ENCODE data around the gene PLSCR3.

PLSCR3 gene

DNA sequence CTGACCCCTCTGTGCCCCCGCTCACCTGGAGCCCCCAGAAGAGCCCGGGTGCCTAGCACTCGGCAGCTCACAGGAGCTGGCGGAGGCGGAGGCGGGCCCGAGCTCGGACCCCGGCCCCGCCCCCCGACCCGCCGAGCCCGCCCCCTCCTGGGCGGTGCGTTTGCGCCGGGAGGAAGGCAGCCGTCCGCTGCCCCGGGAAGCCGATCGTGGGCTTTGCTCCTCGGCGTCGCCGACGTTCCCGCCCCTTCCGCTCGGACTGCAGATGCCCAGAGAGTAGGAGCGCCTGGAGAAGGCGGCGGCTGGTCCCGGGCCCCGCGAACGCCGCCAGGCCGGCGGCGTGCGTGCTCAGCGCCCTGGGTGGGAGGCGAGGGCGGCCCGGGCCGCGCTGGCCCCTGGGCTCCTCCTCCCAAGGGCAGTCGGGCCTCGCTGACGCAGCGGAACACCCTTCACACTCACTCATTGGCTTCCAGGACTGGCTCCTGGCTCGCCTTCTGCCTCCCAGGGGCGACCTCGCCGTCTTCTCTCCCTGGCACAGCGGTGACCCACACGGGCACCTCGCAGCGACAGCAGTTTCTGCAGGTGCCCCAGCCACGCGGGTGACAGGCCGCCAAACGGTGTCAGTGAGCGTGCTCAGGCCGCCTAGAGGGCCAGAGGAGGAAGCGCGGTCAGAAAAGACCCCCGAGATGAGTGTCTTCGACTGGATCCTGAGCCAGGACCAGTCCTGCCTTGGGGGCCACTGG, at the start of gene PLSCR3:
Gene PLSCR3 (minus strand): TSS at position 74 of the 740 bp plus-strand sequence. CDS start 415 bp downstream, outside the sequence.
- DNase-seq, result peak; percentile 81

DNA sequence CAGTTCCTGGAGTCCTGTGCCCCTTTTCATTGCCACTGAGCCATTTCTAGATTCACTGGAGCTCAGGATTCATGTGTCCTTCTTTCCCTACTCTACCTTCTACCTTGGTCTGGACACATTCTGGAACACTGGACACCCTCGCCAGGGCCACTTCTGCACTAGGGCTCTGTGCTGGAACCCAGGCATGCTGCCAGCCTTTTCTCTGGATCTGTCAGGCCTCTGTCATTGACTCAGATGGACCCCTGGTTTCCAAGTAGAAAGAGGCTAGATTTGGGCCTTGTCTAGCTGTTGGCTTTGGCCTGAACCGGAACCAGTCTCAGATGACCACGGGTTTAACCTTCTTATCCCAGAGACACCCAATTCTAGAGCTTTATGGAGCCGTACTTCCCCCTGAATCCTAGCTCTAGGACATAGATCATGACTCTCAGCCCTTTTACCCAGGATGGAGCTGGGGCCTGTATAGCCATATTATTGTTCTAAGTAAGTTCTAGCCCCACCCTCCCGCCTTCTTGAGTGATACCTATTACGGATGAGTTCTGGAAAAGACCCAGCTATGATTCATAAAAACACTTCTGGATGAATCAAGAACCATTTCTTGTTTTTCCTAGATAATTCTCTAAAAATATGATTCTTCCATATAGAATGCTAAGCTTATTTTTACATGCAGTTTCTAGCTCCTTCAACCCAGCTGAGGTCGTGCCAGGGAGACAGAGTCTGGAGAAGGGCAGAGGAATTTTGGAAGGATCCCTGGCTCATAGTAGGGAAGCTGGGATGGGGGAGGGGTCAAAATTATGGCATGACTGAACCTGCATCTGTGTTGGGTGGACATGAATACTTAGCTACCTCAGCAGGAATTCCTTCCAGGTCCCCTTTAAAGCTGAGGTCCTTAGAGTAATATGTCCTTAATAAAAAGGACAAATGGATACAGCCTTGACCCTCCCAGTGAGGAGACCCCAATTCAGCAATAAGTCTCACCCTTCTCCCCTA, 49.5 kb upstream of the PLSCR3 start:
- no peak for DNase-seq

DNA sequence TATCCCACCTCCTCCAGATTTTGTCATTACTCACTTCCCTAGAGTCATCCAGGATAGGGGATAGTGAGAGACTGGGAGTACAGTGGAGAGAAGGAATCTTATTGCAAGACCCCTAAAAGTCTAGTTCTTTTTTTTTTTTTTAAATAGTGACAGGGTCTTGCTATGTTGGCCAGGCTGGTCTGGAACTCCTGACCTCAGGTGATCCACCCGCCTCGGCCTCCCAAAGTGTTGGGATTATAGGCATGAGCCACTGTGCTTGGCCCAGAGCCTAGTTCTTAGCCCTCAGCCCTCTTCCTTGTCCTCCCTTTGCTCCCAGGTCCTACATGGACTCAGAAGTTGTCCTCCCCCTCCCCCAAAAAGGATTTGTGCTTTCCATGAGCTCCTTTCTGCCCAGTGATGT, 47.8 kb upstream of the PLSCR3 start:
- no peak for DNase-seq

DNA sequence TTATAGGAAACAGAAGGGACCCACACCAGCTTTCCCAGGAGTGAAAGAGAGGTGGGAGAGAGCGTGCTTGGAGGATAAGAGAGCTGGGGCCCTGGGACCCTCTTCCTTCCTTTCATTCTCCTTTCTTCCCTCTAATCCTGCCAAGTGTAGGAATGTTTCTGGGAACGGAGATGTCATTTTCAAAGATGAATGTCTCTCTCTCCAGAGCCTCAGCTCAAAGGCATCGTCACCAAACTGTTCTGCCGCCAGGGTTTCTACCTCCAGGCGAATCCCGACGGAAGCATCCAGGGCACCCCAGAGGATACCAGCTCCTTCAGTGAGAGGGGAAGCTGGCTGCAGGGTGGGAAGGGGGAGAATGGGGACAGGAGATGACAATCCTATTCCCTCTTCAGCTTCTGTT, 46.9 kb upstream of the PLSCR3 start:
- no peak for DNase-seq

DNA sequence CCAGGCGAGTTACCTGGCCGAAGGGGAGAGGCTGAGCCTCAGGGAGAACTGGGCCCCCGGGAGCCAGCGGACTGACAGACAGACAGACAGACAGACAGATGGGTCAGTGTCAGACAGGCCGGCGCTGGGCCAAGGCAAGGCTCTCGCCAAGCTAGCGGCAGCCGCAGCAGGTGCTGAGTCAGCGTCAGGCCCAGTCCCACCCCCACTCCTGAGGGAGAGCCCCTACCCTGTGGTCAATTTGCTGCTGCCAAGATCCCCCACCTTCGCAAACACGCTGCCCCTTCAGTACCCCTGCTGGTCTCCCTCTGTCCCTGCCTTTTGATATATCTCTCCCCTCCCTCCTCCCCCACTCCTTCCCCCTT, 46.5 kb upstream of the PLSCR3 start:
- no peak for DNase-seq

DNA sequence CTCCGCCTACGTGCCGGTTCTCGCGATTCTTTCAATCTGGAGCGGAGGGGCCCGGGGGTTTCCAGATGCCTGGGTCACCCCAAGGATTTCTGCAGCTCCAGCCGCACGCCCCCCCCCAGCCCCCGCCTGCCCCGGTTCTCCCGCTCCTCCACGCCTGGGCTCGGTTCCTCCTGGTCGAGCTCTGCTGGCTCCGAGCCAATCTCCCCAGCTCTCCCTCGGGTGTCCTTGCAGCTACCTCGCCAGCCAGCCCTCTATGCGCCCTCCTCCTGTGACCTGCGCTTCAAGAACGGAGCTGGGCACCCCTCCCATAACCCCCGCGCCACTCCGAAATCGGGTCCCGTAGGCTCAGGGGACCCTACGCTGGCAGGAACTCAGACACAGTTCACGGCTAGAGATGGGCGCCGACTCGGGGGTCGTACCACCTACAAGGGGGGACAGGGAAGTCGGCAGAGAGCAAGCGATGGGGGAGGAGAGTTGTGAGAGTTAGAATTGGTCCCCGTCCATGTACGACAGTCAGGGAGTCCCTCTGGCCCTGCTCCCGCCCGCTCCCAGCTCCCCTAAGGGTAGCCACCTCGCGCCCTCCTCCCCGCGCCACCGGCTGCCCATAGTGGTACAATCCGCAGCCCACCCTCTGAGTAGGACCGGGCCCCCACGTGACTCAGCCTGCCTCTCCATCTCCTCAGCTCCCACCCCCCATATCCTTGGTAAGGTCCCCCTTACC, 45.9 kb upstream of the PLSCR3 start:
- DNase-seq, result peak; percentile 42

DNA sequence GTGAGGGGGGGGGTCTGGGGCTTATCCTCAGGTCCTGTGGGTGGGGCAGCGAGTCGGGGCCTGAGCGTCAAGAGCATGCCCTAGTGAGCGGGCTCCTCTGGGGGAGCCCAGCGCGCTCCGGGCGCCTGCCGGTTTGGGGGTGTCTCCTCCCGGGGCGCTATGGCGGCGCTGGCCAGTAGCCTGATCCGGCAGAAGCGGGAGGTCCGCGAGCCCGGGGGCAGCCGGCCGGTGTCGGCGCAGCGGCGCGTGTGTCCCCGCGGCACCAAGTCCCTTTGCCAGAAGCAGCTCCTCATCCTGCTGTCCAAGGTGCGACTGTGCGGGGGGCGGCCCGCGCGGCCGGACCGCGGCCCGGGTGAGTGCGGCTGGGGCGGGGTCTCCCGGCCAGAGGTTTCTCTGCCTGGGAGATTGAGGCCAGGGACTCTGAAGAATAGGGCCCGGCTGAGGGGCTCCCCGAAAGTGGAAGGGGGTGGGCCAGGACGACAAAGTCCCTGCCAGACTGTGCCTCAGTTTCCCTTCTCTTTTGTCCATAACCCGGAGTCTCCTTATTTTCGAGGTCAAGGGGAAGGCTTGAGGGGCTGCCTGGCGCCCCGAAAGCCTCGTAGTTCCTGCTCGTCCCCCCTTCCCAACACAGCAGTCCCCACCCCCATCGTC, 45.3 kb upstream of the PLSCR3 start, which contains the start of gene FGF11:
Gene FGF11 (plus strand): TSS at position 51 of the 651 bp plus-strand sequence. CDS start 109 bp downstream, at position 160.
- DNase-seq, result no peak

DNA sequence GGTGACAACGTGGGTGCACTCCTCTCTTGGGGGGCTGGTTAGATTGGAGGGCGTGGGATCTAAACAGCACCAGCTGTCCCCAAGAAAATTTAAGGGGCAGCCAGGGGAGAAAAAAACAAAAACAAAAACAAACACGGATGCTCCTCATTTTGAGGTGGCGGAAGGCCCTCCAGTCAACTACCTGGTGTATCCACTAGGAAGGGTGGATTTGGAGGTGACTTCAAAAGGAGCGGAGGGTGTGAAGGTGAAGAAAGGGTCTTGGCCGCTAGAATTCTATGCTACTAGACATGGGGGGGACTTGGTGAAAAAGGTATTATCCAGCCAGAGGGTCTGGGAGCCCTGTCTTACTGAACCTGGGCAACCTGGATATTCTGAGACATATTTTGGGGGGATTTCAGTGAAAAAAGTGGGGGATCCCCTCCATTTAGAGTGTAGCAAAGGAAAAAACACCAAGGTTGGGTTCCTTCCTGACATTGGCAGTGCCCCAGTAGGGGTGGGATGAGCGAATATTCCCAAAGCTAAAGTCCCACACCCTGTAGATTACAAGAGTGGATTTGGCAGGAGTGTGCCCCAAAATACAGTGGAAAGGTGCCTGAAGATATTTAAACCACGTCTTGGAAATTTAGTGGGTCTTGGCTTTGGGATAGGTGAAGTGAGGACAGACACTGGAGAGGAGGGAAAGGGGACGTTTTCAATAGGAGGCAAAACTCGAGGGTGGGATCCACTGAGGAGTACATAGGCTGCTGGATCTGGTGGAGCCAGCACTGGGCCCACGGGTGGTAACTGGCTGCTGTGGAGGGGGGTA, 44.5 kb upstream of the PLSCR3 start:
- no peak for DNase-seq

DNA sequence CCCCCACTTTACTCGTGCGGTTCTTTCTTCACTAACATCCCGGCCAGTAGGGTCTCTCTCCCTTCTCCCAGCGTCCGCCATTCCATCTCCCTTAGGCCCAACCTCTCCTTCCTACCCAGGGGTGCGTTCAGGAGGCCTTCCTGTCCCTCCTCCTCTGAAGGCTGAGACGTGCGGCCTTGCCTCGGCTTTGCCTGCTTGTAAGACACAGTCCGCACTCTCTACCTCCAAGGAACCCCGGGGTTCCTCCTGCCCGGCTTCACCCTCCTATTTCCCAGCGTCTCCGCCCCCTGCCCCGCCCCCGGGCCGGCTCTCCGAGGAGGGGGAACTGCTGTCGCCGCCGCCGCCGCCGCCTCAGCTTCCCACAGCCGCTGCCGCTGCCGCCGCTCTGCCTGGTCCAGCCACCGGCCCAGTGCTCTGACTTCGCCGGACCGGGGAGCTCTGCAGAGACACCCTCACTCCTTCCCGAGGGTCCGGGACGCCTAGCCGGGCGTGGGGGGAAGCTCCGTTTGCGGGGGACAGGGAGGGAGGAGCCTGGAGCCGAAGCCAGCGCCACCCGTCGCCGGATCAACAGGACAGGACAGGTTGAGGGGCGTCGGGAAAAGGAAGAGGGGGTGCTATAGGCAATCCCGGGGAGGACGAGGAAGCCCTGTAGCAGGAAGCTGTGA, 43.8 kb upstream of the PLSCR3 start:
- DNase-seq, result no peak

DNA sequence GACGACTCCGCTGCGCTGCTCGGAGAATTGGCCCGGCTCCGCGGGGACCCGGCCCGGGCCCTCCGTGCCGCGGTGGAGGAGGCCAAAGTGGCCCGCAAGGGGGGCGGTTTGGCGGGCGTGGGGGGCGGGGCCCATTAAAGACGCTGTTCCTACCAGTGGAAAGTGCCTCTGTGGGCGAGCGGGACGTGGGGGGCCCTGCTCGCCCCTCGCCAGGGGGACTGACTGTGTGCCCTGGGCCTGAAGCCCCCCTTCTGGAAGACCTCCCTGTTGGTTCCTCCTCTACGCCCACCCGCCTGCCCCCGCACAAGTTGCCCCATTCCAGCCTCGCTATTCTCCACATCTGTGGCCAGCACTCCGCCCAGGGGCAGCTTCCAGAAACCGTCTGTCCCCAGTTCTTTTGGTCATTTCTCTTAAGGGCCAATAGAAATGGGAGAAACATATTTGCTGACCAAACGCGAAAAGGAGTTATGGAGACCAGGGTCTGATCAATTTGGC, 43.1 kb upstream of the PLSCR3 start:
- DNase-seq, result no peak

DNA sequence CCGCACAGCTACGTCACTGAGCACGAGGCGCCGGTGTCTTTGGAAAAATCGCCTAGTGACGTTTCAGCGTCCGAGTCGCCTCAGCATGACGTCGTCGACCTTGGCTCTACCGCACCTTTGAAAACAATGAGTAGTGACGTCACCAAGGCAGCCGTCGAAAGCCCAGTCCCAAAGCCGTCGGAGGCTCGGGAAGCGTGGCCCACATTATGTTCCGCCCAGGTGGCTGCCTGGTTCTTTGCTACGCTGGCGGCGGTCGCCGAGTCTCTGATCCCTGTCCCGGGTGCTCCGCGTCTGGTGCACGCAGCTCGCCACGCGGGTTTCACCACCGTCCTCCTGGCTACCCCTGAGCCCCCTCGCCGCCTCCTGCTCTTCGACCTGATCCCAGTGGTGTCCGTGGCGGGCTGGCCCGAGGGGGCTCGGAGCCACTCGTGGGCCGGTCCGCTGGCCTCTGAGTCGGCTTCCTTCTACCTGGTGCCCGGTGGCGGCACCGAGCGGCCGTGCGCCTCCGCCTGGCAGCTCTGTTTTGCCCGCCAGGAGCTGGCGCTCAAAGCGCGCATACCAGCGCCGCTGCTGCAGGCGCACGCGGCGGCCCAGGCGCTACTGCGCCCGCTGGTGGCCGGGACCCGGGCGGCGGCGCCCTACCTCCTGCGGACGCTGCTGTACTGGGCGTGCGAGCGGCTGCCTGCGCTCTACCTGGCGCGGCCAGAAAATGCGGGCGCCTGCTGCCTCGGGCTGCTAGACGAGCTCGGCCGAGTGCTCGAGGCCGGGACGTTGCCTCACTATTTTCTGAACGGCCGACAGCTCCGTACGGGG, 42.4 kb upstream of the PLSCR3 start:
- peak; percentile 78 for DNase-seq

DNA sequence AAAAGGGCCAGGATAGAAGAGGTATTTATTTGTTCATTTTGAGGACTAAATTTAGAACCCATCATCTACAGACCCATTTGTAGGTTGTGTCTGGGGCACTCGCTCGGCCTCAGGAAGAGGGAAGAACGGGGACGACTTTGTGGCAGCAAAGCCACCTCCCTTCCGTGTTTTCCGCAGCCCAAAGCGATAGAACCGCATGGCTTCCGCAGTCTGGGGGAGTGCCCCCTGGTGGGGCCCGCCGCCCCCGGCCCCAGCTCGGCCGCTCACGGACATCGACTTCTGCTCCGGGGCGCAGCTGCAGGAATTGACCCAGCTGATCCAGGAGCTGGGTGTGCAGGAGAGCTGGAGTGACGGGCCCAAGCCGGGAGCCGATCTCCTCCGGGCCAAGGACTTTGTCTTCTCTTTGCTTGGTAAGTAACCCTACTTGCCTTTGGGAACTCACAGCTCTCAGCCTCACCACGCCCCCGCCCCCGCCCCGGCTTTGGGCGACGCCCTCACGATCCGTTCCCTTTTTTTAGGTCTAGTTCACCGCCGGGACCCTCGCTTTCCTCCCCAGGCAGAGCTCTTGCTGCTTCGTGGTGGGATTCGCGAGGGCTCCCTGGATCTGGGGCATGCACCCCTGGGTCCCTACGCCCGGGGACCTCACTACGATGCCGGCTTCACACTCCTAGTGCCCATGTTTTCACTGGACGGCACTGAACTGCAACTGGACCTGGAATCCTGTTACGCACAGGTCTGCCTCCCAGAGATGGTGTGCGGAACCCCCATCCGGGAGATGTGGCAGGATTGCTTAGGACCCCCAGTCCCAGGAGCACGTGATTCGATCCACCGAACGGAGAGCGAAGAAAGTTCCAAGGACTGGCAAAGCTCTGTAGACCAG, 41.6 kb upstream of the PLSCR3 start:
- DNase-seq, result no peak

DNA sequence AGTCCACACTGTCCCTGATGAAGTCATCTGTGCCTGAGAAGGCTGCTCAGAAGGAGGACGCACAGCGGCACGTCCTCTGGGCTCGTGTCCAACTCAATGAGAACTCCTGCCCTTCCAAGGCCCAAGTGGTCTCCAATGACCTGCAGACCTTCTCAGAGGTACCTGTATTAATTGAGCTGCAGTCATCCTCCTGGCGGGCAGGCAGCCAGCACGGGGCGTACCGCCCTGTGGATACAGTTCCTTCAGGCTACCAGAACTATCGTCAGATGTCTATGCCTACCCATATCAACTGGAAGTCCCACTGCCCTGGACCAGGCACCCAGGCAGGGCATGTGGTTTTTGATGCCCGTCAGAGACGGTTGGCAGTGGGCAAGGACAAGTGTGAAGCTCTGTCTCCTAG, 38.0 kb upstream of the PLSCR3 start:
- no peak for DNase-seq

DNA sequence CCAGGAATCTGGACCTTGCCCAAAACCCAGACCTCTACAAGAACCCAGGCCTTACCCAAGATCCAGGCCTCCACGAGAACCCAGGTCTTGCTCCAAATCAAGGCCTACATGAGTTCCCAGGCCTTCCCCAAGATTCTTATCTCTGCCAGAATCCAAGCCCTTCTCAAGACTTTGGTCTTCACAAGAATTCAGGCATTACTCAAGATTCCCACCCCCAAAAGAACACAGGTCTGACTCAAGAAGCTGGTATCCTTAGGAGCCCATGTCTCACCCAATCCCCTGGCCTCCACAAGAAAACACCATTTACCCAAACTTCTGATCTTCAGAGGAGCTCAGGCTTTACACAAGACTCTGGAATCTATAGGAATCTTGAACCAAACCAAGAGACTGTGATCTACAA, 36.9 kb upstream of the PLSCR3 start:
- DNase-seq, result no peak

DNA sequence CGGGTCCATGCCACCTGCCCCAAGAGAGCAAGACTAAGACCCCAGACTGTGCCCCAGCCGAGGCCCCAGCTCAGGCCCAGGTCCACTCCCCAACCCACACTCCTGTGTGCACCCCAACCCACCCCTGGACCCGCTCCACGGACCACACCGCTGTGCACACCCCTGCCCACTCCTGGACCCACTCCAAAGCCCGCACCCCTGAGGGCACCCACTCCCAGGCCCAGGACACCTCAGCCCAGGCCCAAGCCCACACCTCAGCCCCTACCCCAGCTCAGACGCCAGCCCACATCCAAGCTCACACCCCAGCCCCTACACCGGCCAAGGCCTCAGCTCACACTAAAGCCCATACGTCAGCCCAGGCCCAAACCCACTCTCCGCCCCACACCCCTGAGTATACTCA, 35.4 kb upstream of the PLSCR3 start:
- no peak for DNase-seq

DNA sequence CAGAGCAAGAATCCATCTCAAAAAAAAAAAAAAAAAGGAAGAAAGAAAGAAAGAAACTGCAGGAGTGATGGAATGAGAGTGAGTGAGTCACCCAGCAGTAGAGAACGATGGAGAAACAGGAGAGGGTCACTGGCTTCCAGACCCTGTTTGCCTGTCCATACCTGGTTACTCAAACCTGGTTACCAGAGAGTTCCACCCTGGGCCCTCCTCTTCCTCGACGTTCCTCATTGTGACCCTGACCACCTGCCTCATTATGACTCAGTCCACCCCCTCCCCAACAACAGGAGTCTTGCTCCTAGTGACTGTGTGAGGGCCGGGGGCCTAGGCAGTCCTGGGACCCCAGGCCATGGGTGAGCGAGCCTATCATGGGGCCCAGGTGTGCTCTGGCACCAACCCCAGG, 34.2 kb upstream of the PLSCR3 start, which contains the start of gene SPEM3:
Gene SPEM3 (plus strand): TSS at position 301 of the 400 bp plus-strand sequence. CDS start 46 bp downstream, at position 347.
- DNase-seq, result no peak

DNA sequence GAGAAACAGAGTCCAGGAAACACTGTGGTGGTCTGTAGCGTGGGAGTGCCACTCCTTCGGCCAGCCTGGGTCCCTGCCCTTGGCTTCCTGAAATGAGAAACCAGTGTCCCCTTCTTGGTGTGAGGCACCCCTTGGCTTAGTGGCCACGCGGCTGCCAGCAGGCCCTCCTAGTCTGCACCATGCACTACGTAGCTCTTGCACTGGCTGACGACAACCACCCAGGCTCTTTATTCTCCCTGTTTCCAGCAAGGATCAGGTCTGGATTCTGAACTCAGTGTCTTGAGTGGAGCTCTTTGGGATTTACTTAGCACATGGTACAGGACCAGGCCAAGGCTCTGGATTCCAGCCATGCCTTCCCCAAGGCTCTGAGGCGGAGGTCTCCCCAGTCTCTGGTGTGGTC, 33.2 kb upstream of the PLSCR3 start:
- DNase-seq, result no peak

DNA sequence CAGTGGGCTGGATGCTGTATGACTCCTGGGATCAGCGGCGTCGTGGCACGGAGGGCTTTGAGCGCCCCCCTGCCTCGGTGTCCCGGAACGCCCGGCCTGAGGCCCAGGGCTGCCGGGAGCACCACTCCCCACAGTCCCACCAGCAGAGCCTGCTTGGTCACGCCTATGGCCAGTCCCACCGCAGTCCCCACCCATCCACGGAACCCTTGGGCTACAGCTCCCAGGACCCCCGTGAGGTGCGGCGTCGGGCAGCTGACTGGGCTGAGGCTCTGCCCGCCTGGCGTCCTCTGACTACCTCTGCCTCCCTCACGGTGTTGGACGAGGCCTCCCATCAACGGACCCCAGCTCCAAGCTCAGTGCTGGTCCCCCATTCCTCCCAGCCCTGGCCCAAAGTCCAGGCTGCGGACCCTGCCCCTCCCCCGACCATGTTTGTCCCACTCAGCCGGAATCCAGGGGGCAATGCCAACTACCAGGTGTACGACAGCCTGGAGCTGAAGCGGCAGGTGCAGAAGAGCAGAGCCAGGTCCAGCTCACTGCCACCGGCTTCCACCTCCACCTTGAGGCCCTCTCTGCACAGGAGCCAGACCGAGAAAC, 32.7 kb upstream of the PLSCR3 start:
- DNase-seq, result no peak

All from NCI-H2171 (cell line).